Epithelial cell of prostate (primary cell): ENCODE results near the gene CLIC4.
"Not testable (repeated sequence)": the region's sequence is repeated elsewhere in the genome, so short reads cannot be mapped to it uniquely, and the experiment has no call there.

Experiments
- DNase-seq: peaks from one replicate; pipeline ENCODE4 v3.0.0-alpha.2; 2011; ENCODE audit warnings: low read depth, low spot score
- H3K27ac ChIP-seq: fragments of 450-650 bp; 2 replicates; pipeline ENCODE4 v1.5.1; 2017; ENCODE audit warnings: mild to moderate bottlenecking

Gene CLIC4

GRCh38 chr1:24715658-24716057 lies 29.6 kb upstream of the CLIC4 start:
- no peak for DNase-seq
- H3K27ac ChIP-seq: no peak overlapping the region

DNA sequence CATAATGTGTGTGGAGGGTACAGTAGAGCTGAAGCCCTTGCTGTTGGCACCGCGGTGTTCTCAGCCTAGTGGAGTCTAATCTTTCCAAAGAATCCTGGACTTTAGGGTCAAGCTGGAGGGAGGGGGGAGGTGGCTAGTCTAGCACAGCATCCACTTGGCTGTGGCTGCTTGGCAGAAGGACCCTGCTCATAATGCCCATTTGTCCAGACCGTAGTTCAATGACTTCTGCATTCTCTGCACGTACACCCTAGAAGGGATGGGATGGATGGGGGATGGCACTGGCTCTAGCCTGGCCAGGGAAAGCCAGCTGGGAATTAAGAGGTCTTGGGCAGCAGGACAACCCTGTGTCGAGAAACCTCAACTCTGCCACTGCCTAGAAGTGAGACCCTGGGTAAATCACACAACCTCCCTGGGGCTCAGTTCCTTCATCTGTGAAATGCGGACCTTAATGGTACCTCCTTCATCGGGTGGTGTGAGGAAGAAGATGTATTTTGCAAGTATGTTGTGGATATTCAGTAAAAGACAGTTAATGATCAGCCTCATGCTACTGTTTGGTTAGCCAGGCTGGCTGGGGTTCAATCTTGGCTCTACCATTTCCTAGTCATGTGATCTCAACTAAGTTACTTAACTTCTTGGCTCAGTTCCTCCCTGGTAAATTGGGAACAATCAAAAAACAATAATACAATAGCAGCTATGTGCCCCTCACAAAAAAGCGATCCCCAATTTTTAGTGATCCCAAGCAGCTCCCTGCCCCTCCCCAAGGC lies 27.2 kb upstream of the CLIC4 start:
- no peak for DNase-seq
- peak overlapping the region; percentile 28 for H3K27ac ChIP-seq

GRCh38 chr1:24720152-24720551 lies 25.1 kb upstream of the CLIC4 start:
- H3K27ac ChIP-seq: no peak overlapping the region

DNA sequence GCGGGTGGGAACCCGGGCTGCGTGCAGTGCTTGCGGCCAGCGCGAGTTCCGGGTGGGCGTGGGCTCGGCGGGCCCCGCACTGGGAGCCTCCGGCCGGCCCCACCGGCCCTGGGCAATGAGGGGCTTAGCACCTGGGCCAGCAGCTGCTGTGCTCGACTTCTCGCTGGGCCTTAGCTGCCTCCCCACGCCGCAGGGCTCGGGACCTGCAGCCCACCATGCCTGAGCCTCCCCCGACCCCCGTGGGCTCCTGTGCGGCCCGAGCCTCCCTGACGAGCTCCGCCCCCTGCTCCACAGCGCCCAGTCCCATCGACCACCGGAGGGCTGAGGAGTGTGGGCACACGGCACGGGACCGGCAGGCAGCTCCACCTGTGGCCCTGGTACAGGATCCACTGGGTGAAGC lies 23.7 kb upstream of the CLIC4 start:
- no peak for DNase-seq
- no peak overlapping the region for H3K27ac ChIP-seq

More at GRCh38 chr1:24720152-24720551, 25.1 kb upstream of the CLIC4 start:
- DNase-seq: no peak

- DNase-seq: not testable (repeated sequence)
- H3K27ac ChIP-seq: peak overlapping the region; percentile 50
Observed at GRCh38 chr1:24722073-24723035, 22.9 kb upstream of the CLIC4 start.

DNA sequence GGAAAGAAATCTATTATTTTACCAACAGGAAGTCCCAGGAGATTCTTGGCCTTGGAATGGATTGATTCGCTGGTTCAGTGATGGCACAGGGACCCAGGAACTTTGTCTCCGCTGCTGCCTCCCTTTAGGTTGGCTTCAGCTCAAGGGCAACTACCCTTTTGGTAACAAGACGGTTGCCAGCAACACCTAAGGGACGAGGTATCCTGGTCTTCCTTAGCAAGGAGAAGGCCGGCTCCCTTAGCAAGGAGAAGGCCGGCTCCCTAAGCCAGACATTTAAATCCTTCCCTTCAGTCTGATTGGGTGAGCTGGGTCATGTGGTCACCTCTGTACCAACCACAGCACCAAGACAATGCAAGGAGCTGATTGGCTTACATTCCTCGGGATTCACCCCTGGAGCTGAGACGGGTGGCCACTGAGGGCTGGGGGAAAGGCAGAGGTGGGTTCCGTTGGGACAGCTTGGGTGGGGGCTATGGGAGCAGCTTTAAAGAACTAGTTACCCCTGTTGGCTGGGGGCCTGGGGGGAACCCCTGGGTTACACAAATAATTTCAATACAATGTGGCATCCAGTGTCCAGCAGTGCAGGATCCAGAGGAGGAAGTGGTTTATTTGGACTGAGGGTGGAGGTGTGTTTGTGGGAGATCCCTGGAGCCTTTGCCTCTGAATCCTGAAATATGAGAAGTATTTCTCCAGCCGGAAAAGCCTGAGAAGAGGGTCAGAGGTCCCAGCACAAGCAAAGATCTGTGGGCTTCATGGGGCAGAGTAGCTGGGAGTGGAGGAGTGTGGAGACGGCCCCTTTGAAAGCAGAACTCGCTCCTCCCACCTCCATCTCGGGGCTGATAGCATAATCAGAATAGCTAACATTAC lies 20.7 kb upstream of the CLIC4 start:
- no peak for DNase-seq
- no peak overlapping the region for H3K27ac ChIP-seq

DNA sequence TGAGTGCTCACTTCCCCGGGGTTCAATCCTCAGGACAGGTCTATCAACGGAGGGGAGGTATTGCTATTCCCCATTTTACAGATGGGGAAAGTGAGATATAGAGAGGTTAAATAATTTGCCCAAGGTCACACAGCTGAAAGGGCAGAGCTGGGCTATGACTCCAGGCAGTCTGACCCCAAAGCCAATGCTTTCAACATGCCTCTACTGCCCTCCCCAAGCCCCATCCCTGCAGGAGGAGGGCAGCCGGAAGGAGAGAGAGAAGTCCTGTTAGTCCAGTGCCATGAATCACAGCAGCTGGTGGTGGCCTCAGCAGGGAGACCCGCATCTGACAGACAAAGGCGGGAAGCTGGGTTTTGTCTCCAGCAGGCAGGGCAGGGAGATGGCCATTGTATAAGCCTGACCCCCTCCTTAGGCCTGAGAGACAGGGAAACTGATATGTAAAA lies 20.0 kb upstream of the CLIC4 start:
- DNase-seq: no peak
- no peak overlapping the region for H3K27ac ChIP-seq

DNA sequence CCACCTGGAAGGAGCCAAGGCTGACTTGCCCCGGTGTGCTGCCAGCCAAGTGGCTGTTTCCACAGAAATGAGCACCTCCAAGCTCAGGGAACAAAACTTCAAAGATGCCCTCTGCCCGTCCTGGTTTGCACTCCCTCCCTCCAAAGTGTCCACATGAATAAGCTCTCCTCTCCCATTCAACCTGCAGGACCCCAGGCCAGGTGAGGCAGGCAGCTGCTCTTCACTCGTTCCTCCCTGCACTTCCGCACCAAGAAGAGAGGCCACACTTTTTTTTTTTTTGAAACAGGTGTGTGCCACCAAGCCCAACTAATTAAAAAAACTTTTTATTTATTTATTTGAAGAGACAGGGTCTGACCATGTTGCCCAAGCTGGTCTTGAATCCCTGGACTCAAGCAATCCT lies 18.5 kb upstream of the CLIC4 start:
- no peak overlapping the region for H3K27ac ChIP-seq

GRCh38 chr1:24727501-24728216 lies 17.6 kb upstream of the CLIC4 start:
- no peak overlapping the region for H3K27ac ChIP-seq

More for the DNA sequence above, 18.5 kb upstream of the CLIC4 start:
- DNase-seq: no peak

GRCh38 chr1:24728982-24729381 lies 16.3 kb upstream of the CLIC4 start:
- DNase-seq: no peak
- no peak overlapping the region for H3K27ac ChIP-seq

More at GRCh38 chr1:24727501-24728216, 17.6 kb upstream of the CLIC4 start:
- DNase-seq: no peak

DNA sequence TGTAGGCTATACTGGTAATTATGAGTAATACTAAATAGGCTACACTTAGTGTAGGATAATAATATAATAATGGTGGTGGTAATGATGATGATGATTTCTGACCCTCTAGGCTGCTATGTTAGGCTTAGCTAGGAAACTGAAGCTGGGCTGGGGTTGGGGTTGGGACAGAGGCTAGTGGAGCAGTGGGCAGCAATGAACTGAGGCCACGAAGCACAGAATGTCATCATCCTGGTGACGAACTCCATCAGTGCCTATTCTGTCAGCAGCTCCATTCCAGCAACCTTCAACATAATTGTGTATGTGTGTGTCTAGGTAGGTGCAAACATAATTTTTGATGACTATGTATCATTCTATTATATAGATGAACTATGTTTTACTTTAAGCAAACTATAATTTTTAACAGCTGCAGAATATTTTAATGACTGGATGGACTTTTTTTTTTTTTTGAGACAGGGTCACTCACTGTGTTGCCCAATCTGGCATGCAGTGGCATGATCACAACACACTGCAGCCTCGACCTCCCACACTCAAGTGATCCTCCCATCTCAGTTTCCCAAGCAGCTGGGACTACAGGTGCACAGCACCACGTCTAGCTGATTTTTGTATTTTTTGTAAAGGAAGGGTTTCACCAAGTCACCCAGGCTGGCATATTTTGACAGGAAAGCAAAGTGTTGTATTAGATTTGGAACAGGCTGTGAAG lies 12.9 kb upstream of the CLIC4 start:
- DNase-seq: no peak
- no peak overlapping the region for H3K27ac ChIP-seq

- not testable (repeated sequence) for H3K27ac ChIP-seq, DNase-seq
Observed at GRCh38 chr1:24733342-24733741, 11.9 kb upstream of the CLIC4 start.

DNA sequence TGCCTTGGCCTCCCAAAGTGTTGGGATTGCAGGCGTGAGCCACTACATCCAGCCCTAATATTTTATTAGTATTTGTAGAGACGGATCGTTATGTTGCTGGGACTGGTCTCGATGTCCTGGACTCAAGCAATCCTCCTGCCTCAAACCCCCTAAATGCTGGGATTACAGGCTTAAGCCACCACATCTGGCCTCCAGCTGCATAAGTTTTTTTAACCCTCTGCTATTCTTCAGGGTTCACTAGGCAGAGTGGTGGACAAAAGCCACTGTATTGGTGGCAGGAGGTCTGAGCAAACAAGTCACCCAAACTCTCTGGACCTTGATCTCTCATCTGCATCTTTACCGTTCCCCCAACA lies 10.1 kb upstream of the CLIC4 start:
- no peak for DNase-seq
- H3K27ac ChIP-seq: no peak overlapping the region

- no peak for DNase-seq
- H3K27ac ChIP-seq: no peak overlapping the region
Observed at GRCh38 chr1:24735509-24736375, 9.5 kb upstream of the CLIC4 start.

GRCh38 chr1:24737368-24738117 lies 7.7 kb upstream of the CLIC4 start:
- H3K27ac ChIP-seq: no peak overlapping the region
- no peak for DNase-seq

GRCh38 chr1:24739241-24739640 lies 6.0 kb upstream of the CLIC4 start:
- no peak overlapping the region for H3K27ac ChIP-seq
- DNase-seq: no peak
